Hematopoietic multipotent progenitor cell treated with erythropoietin and hydrocortisone succinate and interleukin-3 and kit ligand, for 4 days (in vitro differentiated cells): ENCODE measurements around the gene PRTN3.

Experiments used
- DNase-seq: peaks from one replicate; pipeline ENCODE4 v3.0.0-alpha.2; 2015

PRTN3 gene

GRCh38 chr19:840519-841206, at the start of gene PRTN3:
Gene PRTN3 (plus strand): TSS chr19:840999. CDS start chr19:841009, 10 bp downstream.
- DNase-seq, result peak; percentile 53

- DNase-seq, result peak; percentile 58
Observed at GRCh38 chr19:791007-791566, 49.7 kb upstream of the PRTN3 start.

DNA sequence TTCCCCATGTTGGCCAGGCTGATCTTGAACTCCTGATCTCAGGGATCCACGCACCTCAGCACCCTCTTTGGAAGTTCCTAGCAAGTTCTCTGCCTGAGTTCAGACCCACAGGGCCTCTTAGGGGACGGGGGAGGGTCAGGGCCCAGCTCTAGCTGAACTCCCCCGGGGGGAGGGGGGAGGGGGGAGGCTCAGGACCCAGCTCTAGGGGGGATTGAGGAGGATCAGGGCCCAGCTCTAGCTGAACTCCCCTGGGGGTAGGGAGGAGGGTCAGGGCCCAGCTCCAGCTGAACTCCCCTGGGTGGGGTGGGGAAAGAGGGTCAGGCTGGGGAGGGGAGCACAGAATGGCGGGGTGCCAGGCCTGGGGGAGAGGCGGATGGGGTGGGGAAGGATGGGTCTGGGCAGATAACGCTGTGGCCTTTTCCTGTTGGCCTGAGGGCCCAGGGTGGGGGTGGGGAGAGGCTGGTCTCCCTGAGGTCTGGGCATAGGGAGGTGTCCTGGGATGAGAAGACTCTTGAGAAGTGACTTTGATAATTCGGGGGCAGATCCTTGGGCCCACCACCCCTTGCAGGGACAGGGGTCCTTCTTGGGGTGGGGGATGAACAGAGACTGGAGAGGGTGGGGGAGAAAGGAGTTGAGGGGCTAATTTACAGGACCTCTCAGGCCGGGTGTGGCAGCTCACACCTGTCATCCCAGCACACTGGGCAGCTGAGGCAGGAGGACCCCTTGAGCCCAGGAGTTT, 49.1 kb upstream of the PRTN3 start:
- DNase-seq, result peak; percentile 92

DNA sequence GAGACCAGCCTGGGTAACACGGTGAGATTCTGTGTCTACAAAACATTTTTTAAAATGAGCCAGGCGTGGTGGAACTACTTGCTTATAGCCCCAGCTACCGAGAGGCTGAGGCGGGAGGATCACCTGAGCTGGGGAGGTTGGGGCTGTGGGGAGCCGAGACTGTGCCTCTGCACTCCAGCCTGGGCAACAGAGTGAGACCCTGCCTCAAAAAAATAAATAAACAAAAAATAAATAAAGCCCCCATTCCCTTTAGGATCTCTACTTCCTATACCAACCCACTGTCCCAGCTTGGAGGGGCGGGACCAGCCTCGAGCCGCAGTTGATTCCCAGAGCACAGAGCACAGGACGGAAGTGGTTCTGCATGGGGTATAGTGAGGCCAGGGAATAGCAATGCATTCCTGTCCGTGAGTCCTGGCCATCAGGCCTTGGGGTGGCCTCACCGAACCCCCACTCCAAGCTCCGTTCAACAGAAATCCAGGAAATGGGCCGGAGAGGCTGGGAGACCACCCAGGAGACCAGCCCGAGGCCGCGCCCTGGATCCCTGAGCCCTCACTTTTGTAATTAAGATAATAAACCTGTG, 48.4 kb upstream of the PRTN3 start:
- peak; percentile 62 for DNase-seq

DNA sequence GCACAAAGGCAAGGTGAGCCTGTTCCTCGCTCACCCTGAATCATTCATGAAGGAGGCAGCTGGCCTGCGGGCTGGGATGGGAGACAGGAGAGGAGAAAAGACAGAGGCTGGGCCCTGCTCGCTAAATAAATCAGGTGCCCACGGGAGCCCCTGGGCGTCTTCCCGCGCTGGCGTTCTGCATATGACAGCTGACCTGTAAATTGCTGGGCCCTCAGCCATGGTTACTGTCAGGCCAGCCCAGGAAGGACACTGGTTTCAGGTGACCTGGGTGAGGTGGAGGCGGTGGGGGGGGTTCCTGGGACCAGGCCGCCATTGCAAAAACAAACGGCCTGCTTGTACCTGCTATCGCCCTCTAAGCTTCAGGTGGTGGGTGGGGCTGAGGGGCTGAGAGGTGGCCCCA, 47.0 kb upstream of the PRTN3 start:
- DNase-seq, result no peak

GRCh38 chr19:795073-795611, 45.7 kb upstream of the PRTN3 start:
- DNase-seq, result no peak

DNA sequence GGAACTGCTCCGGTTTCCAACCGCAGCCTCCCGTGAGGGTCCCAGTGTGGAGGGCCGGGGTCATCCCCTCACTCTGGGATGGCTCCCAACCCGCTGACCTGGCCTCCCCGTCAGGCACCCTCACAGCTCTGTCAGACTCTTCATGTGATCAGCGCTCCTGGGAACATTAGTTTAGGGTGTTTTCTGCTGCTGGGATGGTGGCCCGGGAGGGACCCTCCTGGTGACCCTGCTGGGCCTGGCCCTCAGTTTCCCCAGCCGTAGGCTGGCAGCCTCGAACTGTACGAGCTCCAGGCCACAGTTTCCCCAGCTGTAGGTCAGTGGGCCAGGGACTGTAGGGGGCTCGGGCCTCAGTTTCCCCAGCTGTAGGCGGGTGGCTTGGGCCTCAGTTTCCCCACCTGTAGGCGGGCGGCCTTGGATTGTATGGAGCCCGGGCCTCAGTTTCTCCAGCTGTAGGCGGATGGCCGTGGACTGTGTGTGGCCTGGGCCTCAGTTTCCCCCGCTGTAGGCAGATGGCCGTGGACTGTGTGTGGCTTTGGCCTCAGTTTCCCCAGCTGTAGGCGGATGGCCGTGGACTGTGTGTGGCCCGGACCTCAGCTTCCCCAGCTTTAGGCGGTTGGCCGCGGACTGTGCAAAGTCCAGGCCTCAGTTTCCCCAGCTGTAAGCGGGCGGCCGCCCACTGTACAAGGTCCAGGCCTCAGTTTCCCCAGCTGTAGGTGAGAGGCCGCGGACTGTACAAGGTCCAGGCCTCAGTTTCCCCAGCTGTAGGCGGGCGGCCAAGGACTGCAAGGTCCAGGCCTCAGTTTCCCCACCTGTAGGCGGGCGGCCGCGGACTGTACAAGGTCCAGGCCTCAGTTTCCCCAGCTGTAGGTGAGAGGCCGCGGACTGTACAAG, 44.9 kb upstream of the PRTN3 start:
- no peak for DNase-seq

- DNase-seq, result peak; percentile 100
Observed at GRCh38 chr19:796692-797527, 43.9 kb upstream of the PRTN3 start, which contains the start of gene PTBP1. Gene PTBP1 (plus strand): TSS chr19:797452. CDS start chr19:797498, 46 bp downstream.

GRCh38 chr19:797528-798414, 43.0 kb upstream of the PRTN3 start:
- peak; percentile 96 for DNase-seq

- no peak for DNase-seq
Observed at GRCh38 chr19:798415-799075, 42.3 kb upstream of the PRTN3 start.

DNA sequence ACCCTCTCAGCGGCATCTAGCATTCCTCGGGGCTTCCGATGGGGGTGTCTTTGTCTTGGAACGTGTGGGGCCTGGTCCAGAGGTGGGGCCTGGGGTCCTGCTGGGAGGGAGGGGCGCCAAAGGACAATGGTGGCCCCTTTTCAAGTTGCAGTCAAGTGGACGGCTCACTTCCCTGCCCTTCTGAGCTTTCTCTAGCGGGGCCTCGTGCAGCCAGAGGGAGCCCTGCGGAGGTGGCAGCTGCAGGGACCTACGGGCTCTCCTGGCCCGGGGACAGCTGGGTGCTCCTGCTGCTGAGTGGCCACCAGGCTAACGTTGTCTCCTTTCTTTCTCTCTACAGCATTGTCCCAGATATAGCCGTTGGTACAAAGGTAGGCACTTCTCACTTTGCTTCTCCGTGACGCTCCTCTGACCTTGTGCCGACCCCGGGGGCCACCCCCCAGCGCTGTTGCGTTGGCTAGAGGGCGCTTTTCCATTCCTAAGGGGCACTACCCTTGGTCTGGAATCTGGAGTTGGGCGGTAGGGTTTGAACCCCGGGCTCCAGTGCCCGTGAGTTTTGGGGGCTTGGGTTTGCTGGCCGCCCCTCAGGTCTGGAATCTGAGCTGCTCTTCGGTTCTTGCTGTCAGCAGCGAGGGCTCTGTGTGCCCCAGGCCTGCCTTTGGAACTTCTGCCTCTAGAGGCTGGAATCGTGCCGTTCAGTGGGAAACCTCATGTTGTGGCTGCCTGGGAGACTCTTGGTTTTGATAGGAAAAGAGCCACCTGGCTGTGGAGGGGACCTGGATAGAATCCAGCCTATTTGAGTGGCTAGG, 41.5 kb upstream of the PRTN3 start:
- DNase-seq, result peak; percentile 56

DNA sequence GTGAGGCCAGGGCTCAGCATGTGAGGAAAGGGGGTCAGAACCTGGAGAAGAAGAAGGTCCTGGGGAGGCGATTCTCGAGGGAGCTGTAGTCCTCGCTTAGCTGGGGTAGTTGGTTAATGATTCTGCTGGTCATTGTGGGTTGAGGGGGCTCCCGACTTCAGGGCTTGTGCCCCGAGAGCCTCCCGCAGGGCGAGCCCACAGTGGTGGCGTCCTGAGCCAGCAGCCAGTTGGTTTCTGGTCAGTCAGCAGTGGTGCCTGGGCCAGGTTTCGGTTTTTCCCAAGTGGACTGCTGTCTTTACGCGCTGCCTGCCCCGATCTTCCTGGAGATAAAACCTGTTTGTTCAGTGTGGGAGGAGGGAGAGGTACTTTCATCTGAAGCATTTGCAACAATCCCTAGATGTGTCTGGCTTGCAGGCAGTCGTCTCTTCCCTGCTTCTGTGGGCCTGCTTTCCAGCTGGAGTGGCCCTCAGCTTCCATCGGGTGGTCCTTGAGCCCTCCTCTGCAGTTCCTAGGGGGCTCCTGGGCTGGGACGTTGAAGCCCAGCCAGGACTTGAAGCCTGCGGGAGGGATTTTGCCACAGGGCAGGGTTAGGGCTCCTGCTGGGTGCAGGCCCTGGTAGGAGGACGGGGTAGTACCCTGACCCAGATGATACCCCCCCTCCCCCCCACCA, 40.3 kb upstream of the PRTN3 start:
- DNase-seq, result no peak

GRCh38 chr19:801030-801860, 39.6 kb upstream of the PRTN3 start:
- DNase-seq, result peak; percentile 81

DNA sequence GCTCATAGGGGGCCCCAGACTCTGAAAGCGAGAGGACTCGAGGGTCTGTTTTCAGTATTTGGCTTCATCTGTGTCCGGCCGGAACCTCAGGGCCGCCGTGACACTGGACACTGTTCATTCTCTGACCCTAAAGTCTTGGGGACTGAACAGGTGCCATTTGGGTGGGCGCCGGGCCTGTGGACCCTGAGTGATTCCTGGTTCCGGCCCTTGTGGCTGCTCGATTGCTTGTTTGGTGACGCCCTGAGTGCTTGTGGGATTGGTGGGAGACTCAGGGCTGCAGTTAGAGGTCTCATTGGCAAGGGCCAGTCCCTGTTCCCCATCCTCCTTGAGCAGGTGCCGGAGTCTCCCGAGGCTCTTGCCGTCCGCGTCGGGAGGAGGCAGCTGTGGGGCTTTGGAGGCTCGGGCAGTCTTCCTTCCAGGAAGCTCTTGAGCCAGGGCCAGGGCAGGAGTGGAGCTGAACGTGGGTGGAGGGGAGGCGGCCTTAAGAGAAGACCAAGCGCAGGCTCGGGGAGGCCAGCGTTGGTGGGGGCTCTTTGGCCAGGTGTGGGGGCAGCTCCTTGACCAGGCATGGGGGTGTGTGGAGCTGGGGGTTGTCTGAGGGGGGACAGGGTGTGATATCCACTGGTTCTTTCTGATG, 38.8 kb upstream of the PRTN3 start:
- no peak for DNase-seq

GRCh38 chr19:802498-803098, 38.2 kb upstream of the PRTN3 start:
- DNase-seq, result no peak

- no peak for DNase-seq
Observed at GRCh38 chr19:803099-803561, 37.7 kb upstream of the PRTN3 start.
